Activated CD8-positive, alpha-beta memory T cell treated with anti-CD3 and anti-CD28 coated beads, Interleukin-2, amount 50 U/mL, for 48 hours (primary cell): Measurements from ENCODE around the gene MIA.
A peak's percentile ranks its signal among the peaks of the same experiment; 100 is the strongest.
"Not testable (repeated sequence)": the region's sequence is repeated elsewhere in the genome, so short reads cannot be mapped to it uniquely, and the experiment has no call there.

Source experiments
- DNase-seq: peaks from one replicate; pipeline ENCODE4 v3.0.0-alpha.2; 2020

The MIA gene

DNA sequence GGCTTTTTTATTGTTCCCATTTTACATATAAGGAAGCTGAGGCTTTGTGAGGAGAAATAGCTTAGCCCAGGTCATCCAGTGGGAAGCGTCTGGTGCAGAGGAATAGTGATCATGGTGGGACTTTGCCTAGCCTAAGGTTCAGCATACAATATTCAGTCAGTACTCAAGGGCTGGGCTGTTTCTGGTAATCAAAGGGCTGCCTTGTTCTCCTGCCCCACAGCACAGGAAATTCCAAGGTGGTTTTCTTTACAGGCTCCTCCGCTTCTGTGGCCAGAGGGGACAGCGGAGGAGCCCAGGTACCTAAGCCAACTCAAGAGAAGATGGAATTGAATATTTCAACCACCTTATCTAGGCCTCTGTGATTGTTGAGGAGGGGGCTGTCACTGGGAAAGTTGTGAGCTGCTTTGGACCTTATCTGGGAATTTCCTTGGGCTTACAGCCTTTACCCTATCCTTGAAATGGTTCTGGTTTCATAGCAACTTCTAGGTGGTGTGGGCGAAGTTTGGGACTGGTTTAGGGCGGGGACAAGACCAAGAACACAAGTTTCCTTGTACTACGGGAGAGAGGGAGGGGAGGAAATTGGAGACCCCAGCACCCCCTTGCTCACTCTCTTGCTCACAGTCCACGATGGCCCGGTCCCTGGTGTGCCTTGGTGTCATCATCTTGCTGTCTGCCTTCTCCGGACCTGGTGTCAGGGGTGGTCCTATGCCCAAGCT lies at the start of gene MIA:
MIA (plus strand) TSS at position 606 of the 716 bp plus-strand sequence; CDS start at position 628, 22 bp downstream.
- no peak for DNase-seq

DNA sequence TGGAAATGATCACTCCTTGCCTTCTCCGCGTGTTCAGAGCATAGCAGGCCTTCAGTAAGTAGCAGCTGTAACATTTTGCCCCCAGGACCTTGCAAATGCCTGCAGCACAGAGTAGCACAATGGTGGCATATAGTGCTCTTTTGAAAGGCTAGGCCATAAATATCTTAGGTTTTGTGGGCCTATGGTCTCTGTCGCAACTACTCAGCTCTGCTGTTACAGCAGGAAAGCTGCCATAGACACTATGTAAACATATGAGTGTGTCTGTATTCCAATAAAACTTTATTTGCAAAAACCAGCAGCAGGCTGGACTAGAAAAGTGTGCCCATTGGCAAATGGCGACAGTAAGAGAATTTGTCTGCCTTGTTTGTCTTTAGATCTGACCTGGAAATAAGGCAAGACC lies 49.0 kb upstream of the MIA start:
- DNase-seq, result no peak

DNA sequence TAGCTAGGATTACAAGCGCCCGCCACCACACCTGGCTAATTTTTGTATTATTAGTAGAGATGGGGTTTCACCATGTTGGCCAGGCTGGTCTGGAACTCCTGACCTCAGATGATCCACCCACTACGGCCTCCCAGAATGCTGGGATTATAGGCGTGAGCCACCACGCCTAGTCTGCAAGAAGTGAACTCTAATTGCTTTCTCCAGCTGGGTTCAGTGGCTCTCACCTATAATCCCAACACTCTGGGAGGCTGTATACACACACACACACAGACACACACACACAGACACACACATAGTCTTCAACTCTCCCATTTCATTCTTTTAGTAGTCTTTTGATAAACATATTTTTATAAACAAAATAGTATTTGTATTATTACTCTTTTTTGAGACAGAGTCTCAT lies 45.3 kb upstream of the MIA start:
- not testable (repeated sequence) for DNase-seq

DNA sequence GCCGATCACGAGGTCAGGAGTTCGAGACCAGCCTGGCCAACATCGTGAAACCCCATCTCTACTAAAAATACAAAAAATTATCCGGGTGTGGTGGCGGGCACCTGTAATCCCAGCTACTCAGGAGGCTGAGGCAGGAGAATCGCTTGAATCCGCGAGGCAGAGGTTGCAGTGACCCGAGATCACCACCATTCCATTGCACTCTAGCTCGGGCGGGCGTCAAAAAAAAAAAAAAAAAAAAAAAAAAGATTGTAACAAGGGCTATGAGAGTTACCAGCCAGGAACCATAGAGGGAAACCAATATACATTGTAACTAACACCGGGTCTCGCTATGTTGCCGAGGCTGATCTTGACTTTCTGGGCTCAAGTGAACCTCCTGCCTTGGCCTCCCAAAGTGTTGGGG lies 43.0 kb upstream of the MIA start:
- DNase-seq, result not testable (repeated sequence)

DNA sequence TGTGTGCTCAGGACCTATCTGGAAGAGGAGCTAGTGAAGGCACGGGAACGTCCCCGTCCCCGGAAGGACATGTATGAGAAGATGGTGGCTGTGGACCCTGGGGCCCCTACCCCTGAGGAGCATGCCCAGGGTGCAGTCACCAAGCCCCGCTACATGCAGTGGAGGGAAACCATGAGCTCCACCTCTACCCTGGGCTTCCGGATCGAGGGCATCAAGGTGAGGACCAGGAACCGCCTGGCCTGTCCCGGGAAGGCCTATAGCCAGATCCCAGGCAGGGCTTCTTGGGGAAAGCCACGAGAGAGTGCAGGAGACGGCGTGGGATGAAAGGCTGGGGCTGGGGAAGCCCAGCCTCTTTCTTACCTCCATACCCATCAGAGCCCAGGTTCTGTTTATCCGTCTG lies 42.2 kb upstream of the MIA start:
- DNase-seq, result no peak

DNA sequence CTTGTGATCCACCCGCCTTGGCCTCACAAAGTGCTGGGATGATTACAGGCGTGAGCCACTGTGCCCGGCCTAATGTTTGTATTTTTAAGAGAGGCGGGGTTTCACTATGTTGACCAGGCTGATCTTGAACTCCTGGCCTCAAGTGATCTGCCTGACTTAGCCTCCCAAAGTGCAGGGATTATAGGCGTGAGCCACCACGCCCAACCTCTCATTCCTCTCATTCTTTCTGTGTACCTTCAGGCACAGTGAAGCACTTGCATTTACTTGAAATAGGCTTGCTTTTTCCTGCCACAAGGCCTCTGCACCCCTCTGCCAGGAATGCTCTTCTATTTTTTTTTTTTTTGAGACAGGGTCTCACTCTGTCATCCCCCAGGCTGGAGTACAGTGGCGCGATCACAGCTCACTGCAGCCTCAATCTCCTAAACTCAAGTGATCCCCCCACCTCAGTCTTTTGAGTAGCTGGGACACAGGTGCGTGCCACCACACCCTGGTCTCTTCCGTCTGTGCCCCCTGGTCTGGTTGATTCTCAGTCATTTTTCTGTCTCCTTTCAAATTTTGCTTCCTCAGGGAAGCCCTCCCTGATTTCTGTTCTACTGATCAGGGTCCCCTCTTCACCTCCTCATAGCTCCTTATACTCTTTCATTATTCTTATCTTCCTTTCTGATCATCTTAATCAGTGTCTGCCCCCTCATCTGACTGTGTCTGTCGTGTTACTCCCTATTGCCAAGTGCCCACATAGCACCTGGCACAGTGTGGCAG lies 40.1 kb upstream of the MIA start:
- no peak for DNase-seq

DNA sequence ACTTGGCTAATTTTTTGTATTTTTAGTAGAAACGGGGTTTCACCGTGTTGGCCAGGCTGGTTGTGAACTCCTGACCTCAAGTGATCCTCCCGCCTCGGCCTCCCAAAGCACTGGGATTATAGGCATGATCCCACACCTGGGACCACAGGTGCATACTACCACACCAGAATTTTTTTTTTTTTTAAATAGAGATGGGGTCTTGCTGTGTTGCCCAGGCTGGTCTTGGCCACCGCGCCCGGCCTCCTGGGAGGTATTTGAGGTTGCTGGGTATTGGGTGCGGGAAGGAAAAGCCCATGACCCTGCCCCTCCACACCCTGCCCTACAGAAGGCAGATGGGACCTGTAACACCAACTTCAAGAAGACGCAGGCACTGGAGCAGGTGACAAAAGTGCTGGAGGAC lies 38.7 kb upstream of the MIA start:
- no peak for DNase-seq

DNA sequence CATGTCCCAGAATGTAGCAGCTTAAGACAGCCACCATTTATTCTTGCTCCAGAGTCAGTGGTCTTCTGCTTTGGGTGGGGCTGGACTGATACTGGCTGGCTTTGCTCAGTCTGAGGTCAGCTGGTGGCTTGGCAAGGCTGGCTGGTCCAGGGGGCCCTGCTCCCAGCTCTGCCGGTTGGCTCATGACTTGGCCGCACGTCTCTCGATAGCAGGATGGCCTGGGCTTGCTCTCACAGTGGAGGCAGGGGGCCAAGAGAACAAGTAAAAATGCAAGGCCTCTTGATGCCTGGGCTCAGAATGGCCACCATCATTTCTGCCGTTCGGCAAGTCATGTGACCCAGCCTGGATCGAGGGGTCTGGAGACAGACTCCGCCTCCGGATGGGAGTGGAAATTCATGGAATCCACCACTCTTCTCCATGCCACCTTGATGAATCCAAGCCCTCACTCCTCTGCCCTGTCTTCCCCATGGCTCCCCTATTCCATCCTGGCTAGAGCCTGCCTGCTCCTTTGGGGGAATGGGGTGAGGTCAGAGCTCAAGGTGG lies 38.1 kb upstream of the MIA start:
- no peak for DNase-seq

DNA sequence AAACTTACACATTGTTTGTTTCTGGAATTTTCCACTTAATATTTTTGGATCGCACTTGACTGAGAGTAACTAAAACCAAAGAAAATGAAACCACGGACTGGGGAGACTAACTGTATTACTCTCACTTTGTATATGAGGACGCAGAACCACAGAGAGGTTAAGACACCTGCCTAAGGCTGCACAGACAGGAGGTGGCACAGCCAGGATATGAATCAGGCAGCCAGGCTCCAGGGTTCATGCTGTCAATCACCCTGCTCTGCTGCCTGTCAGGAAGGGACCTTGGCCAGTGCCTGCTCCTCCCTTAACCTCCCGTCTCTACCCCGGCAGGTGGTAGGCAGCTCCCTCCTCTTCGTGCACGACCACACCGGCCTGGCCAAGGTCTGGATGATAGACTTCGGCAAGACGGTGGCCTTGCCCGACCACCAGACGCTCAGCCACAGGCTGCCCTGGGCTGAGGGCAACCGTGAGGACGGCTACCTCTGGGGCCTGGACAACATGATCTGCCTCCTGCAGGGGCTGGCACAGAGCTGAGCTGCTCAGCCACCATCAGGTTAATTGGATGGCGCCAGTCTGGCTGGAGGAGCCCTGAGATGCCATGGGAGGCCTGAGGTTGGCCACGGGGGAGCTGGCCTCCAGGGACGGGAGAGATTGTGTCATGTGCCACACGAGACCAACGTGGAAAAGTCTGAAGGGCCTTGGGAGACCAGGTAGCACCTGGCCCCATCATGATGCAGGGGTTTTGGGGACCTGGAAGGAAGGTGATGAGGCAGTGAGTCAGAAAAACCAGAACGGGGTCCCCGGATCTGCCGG lies 36.1 kb upstream of the MIA start:
- no peak for DNase-seq

DNA sequence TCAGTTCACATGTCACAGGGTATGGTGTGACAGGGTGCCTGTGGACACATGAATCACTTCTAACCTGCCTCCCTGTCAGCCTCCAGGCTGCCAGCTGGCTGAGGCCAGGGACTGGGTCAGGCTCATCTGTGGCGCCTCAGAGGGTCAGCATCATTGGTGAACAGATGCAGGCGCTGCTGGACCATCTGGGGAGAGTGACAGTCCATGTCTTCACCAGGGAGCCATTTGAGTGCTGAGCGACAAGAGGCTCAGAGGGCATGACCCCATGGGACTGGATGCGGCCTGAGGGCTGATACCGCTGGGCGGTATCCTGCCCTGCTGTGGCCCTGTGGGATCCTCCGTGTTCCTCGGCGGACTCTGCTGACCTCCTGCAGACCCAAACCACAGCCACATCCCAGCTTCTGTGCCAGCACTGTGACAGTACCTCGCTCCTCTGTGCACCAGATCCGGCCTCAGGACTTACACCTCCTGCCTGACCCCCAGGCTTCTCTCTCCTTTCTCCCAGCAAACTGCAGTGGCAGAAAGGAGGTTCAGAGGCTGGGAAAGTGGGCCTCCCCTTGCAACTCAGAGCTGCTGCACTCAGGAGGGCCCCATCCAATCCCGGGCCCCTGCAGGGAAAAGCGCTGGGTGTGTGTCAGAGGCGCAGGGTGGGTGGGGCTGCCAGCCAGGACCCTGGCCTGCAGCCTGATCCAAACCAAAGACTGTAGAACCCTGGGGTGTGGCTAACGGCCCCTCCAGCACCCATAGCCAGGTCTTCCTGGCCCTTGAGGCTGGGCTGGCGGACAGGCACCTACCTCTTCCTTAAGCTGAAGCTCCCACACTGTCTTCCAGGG lies 35.2 kb upstream of the MIA start:
- DNase-seq, result no peak

DNA sequence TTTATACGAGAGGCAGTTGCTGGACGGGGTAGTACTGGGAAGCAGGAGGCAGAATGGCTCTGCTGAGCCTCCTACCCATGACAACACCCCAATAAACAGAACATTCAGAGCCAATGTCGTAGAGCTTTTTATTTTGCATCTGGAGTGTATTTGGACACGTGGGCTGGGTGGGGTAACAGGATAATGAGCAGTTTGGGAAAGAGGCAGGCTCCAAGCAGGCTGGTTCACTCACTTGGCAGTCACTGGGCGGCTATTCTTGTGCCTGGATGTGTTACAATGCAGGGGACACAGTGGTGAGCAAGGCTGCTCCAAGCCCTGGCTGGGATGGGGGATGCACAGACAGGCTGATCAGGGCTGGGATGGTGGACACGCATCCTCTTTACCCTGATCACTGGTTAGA lies 34.6 kb upstream of the MIA start:
- no peak for DNase-seq

DNA sequence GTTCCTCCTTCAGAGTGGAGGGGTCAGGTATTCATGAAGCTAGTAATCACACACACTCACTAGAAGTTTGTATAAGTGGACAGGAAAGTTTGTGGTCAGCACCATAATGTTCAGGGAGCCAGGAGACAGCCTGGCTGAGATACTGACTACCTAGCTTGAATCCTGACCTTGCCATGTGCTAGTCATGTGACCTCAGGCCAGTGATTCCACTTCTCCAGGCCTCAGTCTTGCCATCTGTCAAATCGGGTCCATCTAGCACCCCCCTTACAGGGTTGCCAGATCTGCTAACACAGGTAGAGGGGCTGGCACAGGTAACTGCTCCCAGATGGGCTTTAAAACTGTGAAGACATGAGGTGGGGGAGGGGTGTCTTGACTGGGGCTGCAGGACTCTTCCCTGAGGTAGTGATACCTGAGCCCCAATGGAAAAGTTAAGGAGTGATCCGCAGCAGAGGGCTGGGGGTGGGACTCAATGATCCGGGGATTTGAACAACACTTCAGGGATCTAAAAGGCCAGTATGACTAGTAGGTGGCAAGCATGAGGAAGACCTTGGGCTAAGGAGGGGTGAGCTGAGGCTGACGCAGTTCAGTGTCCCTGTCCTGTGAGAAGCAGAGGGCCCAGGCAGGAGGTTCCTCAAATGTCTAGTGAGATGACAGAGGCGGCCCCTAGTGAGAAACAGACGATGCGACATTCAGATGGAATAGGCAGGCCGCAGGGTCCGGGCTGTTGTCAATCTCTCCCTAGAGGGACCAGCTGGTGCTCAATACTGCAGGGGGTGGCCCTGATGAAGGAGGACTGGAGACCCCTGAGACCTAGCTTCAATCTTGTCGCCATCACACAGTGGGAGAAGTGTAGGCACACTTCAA lies 33.6 kb upstream of the MIA start:
- no peak for DNase-seq

DNA sequence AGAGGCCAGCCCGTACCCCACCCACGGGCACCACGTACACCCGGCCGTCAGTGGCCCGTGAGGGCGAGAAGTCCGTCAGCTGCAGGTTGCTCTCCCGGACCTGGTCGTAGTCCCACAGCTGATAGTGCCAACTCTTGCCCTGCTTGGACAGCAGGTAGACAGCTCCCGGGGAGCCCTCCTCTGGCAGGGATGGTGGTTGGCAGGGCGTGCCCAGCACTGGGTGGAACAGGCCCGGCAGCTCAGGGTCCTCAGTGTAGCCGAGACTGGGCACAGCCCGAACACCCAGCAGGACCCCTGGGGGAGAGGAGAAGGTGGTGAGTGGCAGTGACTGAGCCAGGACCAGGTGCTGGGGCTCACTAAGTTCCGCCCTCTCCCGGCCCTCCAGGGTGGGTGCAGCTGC lies 32.8 kb upstream of the MIA start:
- no peak for DNase-seq

DNA sequence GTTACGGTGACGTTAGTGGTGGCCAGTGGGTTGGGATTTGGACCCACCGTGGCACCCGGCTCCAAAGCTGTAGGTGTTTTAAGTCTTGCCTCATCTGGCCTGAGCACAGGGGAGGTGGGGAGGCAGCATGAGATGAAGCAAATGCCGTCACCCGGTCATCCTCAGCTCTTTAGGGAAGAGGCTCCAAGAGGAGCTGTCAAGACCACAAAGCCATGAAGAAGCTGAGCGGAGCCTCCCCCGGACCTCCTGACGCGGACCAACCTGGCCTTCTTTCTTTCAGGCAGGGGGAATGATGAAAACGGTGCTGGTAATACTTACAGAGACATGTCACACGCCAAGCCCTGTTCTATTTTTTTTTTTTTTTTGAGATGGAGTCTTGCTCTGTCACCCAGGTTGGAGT lies 32.4 kb upstream of the MIA start:
- DNase-seq, result no peak

DNA sequence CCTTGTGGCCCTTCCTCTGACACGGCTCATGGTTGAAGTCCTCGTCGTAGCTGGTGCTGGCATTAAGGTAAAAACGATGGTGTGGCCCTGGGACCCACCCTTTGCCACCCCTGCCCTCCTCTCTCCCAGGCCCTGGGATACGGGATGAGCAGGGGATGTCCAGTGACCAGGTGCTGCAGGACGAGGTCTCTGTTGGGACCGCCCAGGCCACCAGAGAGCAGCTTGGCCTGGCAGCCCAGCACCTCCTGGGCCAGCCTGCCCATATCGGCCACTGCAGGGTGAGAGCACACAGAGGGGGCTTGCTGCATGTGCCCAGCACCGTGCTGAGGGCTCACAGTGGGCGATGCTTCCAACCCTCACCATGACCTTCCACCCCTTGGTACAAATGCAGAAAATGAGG lies 31.4 kb upstream of the MIA start:
- DNase-seq, result no peak

DNA sequence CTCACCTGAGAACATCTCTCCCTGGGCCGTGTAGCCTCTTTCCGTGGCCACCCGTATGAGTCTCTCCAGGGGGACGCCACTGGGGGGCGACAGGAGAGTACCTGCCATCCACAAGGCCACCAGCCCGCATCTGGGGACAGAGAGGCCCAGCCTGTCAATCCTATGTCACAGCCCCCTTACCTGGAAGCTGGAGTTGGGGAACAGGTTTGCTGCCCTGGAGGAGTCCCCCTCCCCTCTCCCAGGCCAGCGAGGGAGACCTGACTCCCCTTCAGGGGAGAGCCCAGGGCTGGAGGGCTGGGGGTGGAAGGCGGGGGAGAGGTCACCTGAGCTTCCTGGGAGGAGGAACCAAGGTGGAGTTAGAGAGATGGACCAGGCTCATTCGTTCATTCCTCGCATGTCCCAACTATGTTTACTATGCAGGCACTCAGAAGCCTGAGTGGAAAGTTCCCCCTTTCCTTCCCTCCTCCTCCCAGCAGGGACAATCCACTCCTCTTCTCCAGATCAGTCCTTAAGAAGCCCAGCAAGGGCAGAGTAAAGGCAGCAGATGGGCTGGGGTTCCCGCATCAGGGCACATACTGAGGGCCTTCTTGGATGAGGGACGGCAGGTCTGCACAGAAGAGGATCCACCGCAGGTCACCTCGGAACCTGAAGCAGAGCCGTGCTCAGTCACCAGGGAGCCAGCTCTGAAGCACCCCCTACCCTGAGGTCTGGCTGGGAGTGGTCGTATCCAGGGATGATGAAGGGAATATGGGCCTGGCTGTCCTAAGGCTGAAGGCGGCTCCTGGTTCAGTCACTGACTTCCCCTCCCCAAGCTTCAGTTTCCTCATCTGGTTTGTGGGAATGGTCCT lies 30.5 kb upstream of the MIA start:
- DNase-seq, result no peak

DNA sequence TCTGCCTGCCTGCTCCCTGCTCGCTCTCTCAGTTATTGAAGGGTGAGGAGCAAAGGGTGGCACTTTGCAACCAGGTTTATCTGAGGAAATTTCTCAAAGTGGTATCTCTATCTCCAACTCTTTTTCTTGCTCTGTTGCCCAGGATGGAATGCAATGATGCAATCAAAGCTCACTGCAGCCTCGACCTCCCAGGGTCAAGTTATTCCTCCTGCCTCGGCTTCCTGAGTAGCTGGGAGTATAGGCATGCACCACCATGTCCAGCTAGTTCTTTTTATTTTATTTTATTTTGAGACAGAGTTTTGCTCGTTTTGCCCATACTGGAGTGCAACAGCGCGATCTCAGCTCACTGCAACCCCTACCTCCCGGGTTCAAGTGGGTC lies 29.9 kb upstream of the MIA start:
- no peak for DNase-seq

DNA sequence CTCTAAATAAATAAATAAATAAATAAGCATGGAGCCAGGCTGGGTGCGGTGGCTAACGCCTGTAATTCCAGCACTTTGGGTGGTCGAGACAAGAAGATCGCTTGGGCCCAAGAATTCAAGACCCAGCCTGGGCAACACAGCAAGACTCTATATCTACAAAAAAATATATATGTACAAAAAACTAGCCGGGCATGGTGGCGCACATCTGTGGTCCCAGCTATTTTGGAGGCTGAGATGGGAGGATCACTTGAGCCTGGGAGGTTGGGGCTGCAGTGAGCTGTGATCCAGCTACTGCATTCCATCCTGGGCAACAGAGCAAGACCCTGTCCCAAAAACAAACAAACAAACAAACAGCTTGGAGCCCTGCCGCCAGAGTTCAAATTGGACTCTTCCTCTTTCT lies 27.8 kb upstream of the MIA start:
- no peak for DNase-seq

DNA sequence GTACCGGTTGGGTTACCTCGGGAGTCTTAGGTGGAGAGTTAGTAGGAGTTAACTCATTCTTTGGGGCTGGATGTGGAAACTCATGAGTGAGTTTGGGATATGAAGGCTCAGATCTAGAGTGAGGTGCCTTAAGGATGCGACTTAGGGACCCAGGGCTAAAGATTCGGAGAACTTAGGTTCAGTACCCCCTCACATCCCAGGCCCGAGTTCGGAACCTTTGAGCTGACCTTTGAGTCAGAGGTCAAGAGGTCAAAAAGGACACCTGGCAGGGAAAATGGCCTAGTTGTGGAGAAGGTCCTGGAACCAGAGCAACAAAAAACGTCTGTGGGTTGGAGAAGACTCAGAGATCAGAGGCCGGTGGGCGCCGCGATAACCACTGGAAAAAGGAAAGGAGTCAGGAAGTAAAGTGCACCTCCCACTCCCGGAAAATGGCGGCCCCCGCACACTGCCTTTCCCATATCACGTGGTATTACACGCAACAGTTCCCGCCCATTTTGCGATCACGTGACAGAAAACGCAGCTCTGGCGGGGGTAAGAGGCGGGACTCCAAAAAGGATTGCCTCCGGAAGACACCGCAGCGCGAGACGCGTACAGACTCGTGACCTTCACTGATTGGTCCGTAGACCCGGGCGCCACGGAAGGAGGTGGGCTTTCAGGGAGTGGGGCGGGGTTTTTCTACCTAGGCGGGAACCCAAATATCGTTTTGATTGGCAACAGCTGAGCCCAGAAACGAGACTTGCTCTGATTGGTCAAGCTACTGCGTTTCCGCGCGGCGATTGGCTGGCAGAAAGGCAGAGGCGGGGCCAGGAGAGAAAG lies 25.1 kb upstream of the MIA start, which contains the start of gene ACTMAP:
ACTMAP (minus strand) TSS at position 420 of the 816 bp plus-strand sequence. CDS start 674 bp downstream, outside the sequence.
- DNase-seq, result peak; percentile 98
